AML-193 (cell line): ENCODE measurements around the gene CEP97.
A peak's percentile ranks its signal among the peaks of the same experiment; 100 is the strongest.

Experiments
- DNase-seq, 2 experiments: peaks; one replicate each; lab custom pipeline; 2025; lab: John Stamatoyannopoulos, UW

The CEP97 gene

DNA sequence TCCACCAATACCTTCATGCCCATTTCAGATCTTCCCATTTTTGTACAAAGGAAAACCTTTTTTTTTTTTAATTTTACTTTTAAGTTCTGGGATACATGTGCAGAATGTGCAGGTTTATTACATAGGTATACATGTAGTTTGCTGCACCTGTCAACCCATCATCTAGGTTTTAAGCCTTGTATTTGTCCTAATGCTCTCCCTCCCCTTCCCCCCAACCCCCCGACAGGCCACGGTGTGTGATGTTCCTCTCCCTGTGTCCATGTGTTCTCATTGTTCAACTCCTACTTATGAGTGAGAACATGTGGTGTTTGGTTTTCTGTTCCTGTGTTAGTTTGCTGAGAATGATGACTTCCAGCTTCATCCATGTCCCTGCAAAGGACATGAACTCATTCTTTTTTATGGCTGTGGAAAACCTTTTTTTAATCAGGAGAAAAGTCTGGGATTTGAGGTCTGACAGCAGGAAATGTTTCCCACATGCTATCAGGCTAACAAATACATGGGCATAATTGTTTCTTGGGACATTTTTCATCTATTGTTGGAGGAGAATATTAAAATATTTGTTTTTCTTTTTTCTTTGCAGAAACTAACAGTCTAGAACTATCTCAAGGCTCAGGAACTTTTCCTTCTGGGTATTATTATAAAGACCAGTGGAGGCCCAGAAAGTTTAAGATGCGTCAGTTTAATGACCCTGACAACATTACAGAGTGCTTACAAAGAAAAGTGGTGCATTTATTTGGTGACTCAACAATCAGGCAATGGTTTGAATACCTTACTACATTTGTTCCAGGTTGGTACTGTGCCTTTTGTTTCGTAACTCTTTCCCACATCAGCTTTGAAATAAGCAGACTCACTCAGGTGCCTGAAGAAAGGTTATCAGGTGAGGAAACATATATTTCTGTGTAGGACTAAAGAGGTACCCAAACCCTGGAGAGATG lies 92.1 kb downstream of the CEP97 start:
- DNase-seq = no peak

DNA sequence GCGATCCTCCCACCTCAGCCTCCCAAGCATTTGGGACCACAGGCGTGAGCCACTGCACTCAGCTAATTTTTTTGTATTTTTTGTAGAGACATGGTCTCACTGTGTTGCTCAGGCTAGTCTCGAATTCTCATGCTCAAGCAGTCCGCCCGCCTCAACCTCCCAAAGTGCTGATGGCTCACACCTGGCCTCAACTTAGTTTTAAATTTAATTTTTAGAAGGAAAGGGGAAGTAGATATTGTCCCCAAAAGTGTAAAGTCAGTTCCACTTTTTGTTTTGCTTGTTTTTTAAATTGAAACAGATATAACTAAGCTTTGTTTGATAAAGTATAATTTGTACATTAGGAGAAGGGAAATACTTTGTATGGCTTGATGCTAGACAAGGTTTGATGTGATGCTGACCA lies 93.6 kb downstream of the CEP97 start:
- DNase-seq = no peak

DNA sequence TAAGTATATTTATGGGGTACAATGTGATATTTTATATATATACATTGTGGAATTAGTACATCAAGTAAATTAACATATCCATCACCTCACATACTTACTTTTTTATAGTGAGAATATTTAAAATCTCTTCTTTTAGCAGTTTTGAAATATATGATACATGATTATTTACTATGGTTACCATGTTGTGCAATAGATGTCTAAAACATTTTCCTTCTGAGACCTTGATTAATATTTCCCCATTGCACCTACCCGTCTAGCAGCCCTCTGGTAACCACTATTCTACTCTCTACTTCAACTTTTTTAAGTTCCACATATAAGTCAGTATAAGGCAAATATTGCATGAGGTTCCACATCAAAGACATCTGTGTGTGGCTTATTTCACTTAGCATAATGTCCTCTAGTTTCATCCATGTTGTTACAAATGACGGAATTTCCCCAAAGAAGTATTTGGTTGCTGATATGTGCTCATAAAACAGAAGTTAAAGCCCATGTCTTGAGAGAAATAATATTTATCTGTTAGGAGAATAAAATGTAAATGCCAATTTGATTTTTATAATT lies 95.3 kb downstream of the CEP97 start:
- peak; percentile 35 to 42 for DNase-seq
